ENCODE data around the gene SOX3. TPM values are rescaled to one million over a fixed set of nuclear protein-coding genes. Genes with fewer than 3 reads are reported as not detected.

SOX3 gene
- total RNA-seq, 2 experiments from 2014 or later = not detected

GRCh38 chrX:140521393-140521792, 16.5 kb upstream of the SOX3 start:
- ChIA-PET POLR2A (no interaction called here), CTCF (no interaction called here)
- DNase-seq (no peak), ATAC-seq (no peak)
- H3K36me3 Mint-ChIP-seq (ENCODE audit: low read depth) = no peaks in the 10 kb centered on the region
- H3K4me1 Mint-ChIP-seq (ENCODE audit: low read depth) = no peaks in the 10 kb centered on the region
- TF ChIP-seq, protein P1, sequence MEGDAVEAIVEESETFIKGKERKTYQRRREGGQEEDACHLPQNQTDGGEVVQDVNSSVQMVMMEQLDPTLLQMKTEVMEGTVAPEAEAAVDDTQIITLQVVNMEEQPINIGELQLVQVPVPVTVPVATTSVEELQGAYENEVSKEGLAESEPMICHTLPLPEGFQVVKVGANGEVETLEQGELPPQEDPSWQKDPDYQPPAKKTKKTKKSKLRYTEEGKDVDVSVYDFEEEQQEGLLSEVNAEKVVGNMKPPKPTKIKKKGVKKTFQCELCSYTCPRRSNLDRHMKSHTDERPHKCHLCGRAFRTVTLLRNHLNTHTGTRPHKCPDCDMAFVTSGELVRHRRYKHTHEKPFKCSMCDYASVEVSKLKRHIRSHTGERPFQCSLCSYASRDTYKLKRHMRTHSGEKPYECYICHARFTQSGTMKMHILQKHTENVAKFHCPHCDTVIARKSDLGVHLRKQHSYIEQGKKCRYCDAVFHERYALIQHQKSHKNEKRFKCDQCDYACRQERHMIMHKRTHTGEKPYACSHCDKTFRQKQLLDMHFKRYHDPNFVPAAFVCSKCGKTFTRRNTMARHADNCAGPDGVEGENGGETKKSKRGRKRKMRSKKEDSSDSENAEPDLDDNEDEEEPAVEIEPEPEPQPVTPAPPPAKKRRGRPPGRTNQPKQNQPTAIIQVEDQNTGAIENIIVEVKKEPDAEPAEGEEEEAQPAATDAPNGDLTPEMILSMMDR (IDR thresholded peaks at IDR 0.05) = no peak
- no peaks in the 10 kb centered on the region for H3K27me3 Mint-ChIP-seq
- H3K4me3 Mint-ChIP-seq = no peak overlapping the region
- H3K27ac Mint-ChIP-seq = no peak overlapping the region
- intact Hi-C loops (cut with micrococcal nuclease) = no loop called here
- no peaks in the 10 kb centered on the region for H3K9me3 Mint-ChIP-seq

- TF ChIP-seq, protein P1 (IDR thresholded peaks at IDR 0.05) = no peak
- H3K36me3 Mint-ChIP-seq (ENCODE audit: low read depth) = no peaks in the 10 kb centered on the region
- no peaks in the 10 kb centered on the region for H3K4me1 Mint-ChIP-seq (ENCODE audit: low read depth)
- ATAC-seq = no peak
- intact Hi-C loops (cut with micrococcal nuclease) = no loop called here
- no peak overlapping the region for H3K4me3 Mint-ChIP-seq
- peaks cover 15% of the 10 kb centered on the region for H3K27me3 Mint-ChIP-seq
- H3K9me3 Mint-ChIP-seq = no peaks in the 10 kb centered on the region
- H3K27ac Mint-ChIP-seq = no peak overlapping the region
- POLR2A ChIA-PET = no interaction called here
- no peak for DNase-seq
- CTCF ChIA-PET = no interaction called here
Observed at GRCh38 chrX:140514554-140514953, 9.7 kb upstream of the SOX3 start.

- ATAC-seq = no peak
- H3K36me3 Mint-ChIP-seq (ENCODE audit: low read depth) = no peaks in the 10 kb centered on the region
- H3K4me1 Mint-ChIP-seq (ENCODE audit: low read depth) = no peaks in the 10 kb centered on the region
- H3K27ac Mint-ChIP-seq = no peak overlapping the region
- no peaks in the 10 kb centered on the region for H3K9me3 Mint-ChIP-seq
- peaks cover 40% of the 10 kb centered on the region for H3K27me3 Mint-ChIP-seq
- CTCF ChIA-PET = no interaction called here
- H3K4me3 Mint-ChIP-seq = no peak overlapping the region
- DNase-seq = no peak
- TF ChIP-seq, protein P1 (IDR thresholded peaks at IDR 0.05) = no peak
- POLR2A ChIA-PET = no interaction called here
- intact Hi-C loops (cut with micrococcal nuclease) = no loop called here
Observed at GRCh38 chrX:140510895-140511295, 6.0 kb upstream of the SOX3 start.

DNA sequence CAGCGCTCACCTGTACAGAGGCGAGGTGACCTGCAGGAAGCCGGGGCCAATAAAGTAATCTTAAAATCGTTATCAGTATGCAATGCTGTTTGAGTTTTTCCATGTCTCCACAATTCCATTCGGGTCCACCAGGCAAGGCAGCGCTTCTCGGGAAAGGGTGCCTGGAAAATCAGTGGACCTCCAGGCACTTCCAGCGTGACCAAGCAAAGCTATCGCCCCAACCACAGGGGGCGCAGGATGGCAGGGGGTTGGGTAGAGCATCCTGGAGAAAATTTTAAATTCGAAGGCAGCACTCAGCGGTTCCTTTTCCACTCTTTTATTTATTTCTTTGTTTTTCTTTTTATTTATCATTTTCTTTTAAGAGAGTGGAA, 5.4 kb upstream of the SOX3 start:
- Mint-ChIP-seq H3K9me3 (no peaks in the 10 kb centered on the region), H3K4me3 (no peak overlapping the region), H3K27me3 (peaks cover 43% of the 10 kb centered on the region), H3K4me1 (ENCODE audit: low read depth) (no peaks in the 10 kb centered on the region), H3K27ac (no peak overlapping the region), H3K36me3 (ENCODE audit: low read depth) (no peaks in the 10 kb centered on the region)
- ChIA-PET POLR2A (no interaction called here), CTCF (no interaction called here)
- no peak for ATAC-seq
- intact Hi-C loops (cut with micrococcal nuclease) = no loop called here
- TF ChIP-seq, protein P1 (IDR thresholded peaks at IDR 0.05) = no peak
- no peak for DNase-seq

DNA sequence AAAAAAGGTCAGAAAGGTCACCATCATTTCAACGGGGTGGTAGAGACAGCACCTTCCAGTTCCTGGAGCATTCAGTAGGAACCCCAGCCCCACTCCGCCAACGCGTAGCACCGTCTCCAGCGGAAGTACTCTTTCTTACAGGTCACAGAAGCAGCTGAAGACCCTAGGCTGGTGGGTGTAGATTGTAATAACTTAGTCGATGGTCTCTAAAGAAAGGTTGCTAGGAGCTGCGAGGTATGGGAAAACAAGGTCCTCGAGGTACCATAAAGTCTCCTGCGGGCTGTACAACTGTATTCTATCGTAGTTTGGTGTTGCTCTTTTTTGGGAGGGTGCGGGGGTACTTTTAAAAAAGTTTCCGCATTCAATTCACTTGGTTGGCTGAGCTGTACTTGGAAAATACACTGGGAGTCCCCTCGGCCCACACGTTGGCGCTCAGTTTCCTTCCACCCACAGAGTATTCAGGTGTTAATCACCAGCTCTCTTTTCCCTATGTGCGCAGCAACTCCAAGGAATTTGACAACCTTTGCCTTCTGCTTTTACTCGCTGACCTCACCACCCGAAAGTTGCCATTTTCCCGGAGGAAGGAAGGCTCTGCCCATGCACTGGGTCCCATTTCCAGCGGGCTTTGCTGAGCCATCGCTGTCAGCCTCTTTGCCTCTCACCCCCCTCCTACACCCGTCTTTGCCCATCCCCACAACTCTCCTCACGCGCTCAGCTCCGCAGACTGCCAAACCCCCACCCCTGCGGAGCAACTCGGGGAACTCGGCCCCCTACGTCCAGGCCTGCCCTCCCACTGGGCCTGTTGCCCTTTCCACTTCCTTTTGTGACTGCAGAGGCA, 4.8 kb upstream of the SOX3 start:
- intact Hi-C loops (cut with micrococcal nuclease) = no loop called here
- no peak overlapping the region for H3K27ac Mint-ChIP-seq
- peaks cover 43% of the 10 kb centered on the region for H3K27me3 Mint-ChIP-seq
- H3K36me3 Mint-ChIP-seq (ENCODE audit: low read depth) = no peaks in the 10 kb centered on the region
- POLR2A ChIA-PET = no interaction called here
- TF ChIP-seq, protein P1 (IDR thresholded peaks at IDR 0.05) = no peak
- no peak overlapping the region for H3K4me3 Mint-ChIP-seq
- DNase-seq (no peak), ATAC-seq (no peak)
- H3K9me3 Mint-ChIP-seq = no peaks in the 10 kb centered on the region
- no peaks in the 10 kb centered on the region for H3K4me1 Mint-ChIP-seq (ENCODE audit: low read depth)
- CTCF ChIA-PET = no interaction called here

Data from activated CD8-positive, alpha-beta T cell treated with anti-CD3 and anti-CD28 coated beads for 36 hours (primary cell).